GM12878 (cell line): ENCODE measurements around the gene COBLL1. TPM values are rescaled to one million over a fixed set of nuclear protein-coding genes. Genes with fewer than 3 reads are reported as not detected.

Experiments
- ATAC-seq: fragments of 200-7000 bp; cut with Tn5 transposase; 3 replicates; pipeline ENCODE4 v1.9.1; 2020; ENCODE audit warnings: mild to moderate bottlenecking, moderate library complexity
- BruUV-seq: library from RNA; stranded (reverse); fragments of 400-500 nt; replicated peaks from 2 replicates; lab custom pipeline; 2021; lab: Mats Ljungman, UMichigan
- CTCF ChIA-PET: fragments of 300-600 bp; sonication (Branson Sonifier 250); formaldehyde crosslinking; extraction: SDS; loops from one replicate; lab custom pipeline; 2021; ENCODE audit warnings: inconsistent platforms; lab: Yijun Ruan, JAX
- POLR2A ChIA-PET: fragments of 350-600 bp; formaldehyde crosslinking; extraction: SDS; loops from one replicate; lab custom pipeline; 2021; ENCODE audit warnings: inconsistent platforms; lab: Charles Lee
- RAD21 ChIA-PET: fragments of 300-600 bp; sonication (Branson Sonifier 250); formaldehyde crosslinking; loops from one replicate; lab custom pipeline; 2023; ENCODE audit warnings: antibody characterized with exemption; ENCODE audit not compliant: unreplicated experiment; lab: Charles Lee
- SMC1A ChIA-PET: fragments of 300-600 bp; sonication (Branson Sonifier 250); formaldehyde crosslinking; loops from one replicate; lab custom pipeline; 2023; ENCODE audit not compliant: unreplicated experiment, uncharacterized antibody; lab: Charles Lee
- DNase-seq: peaks from one replicate; pipeline ENCODE4 v3.0.0-alpha.2; 2011; ENCODE audit warnings: low read depth, low spot score
- FAIRE-seq: peaks from 3 replicates; lab custom pipeline; 2011; peaks lifted over from hg19 to GRCh38; lab: Jason Lieb, UNC
- H2AFZ ChIP-seq: 2 replicates; pipeline ENCODE4 v1.6.0; 2011; ENCODE audit warnings: low read depth, low read length, control low read depth; ENCODE audit not compliant: control insufficient read depth
- H3K27ac ChIP-seq: 2 replicates; pipeline ENCODE4 v1.5.1; 2011; ENCODE audit warnings: control low read depth; ENCODE audit not compliant: control insufficient read depth, insufficient read depth
- H3K27me3 ChIP-seq, 2 experiments: replicated peaks in 1 of 2; 2 replicates each; pipeline versions ENCODE4 v1.6.0 to v1.6.1; 2011; ENCODE audit warnings: low read length in 1 of 2; ENCODE audit not compliant: control insufficient read depth in 2 of 2, insufficient read depth in 2 of 2
- H3K36me3 ChIP-seq, 2 experiments: 2 replicates each; pipeline ENCODE4 v1.5.1; 2011; ENCODE audit warnings: low read length in 1 of 2; ENCODE audit not compliant: control insufficient read depth in 2 of 2, insufficient read depth in 2 of 2
- H3K4me1 ChIP-seq: 2 replicates; pipeline ENCODE4 v1.6.1; 2011; ENCODE audit warnings: mild to moderate bottlenecking, low read length, moderate library complexity, mixed read lengths; ENCODE audit not compliant: control insufficient read depth, insufficient read depth
- H3K4me2 ChIP-seq: 2 replicates; pipeline ENCODE4 v1.6.0; 2011; ENCODE audit warnings: control low read depth; ENCODE audit not compliant: control insufficient read depth, insufficient read depth
- H3K4me3 ChIP-seq: fragments of 200-600 bp; sonication (generic); 2 replicates; pipeline ENCODE4 v1.5.1; 2016
- H3K79me2 ChIP-seq: 2 replicates; pipeline ENCODE4 v1.6.0; 2011; ENCODE audit warnings: low read length; ENCODE audit not compliant: control insufficient read depth, insufficient read depth
- H3K9ac ChIP-seq: 2 replicates; pipeline ENCODE4 v1.8.0; 2011; ENCODE audit warnings: low read length, control low read depth, mixed read lengths; ENCODE audit not compliant: control insufficient read depth, insufficient read depth
- H3K9me3 ChIP-seq: replicated peaks from 3 replicates; pipeline ENCODE4 v1.5.1; 2011; ENCODE audit warnings: mild to moderate bottlenecking, low read length; ENCODE audit not compliant: control insufficient read depth, insufficient read depth
- H4K20me1 ChIP-seq: 2 replicates; pipeline ENCODE4 v1.6.0; 2011; ENCODE audit not compliant: control insufficient read depth, insufficient read depth
- BACH1 ChIP-seq: fragments of 450-650 bp; IDR thresholded peaks from 2 replicates; pipeline ENCODE4 v1.6.1; 2017; ENCODE audit warnings: mild to moderate bottlenecking, borderline replicate concordance
- BCL11A ChIP-seq: IDR thresholded peaks from 2 replicates; pipeline ENCODE4 v1.6.1; 2011; ENCODE audit warnings: low read depth, low read length
- BMI1 ChIP-seq: fragments of 450-650 bp; IDR thresholded peaks from 2 replicates; pipeline ENCODE4 v1.6.1; 2016; ENCODE audit warnings: mild to moderate bottlenecking, moderate library complexity, borderline replicate concordance
- E4F1 ChIP-seq: fragments of 450-650 bp; IDR thresholded peaks from 2 replicates; pipeline ENCODE4 v1.6.1; 2018; ENCODE audit warnings: borderline replicate concordance, mild to moderate bottlenecking; ENCODE audit not compliant: partially characterized antibody
- EP300 ChIP-seq, 2 experiments: fragments of 150-350 bp in 1 of 2; IDR thresholded peaks; 2 replicates each; pipeline ENCODE4 v1.6.1; 2011 to 2012; ENCODE audit warnings: low read depth in 2 of 2, low read length in 2 of 2, borderline replicate concordance in 1 of 2, improper control_type of control experiment in 1 of 2, inconsistent platforms in 1 of 2; ENCODE audit not compliant: control insufficient read depth in 1 of 2
- EZH2 ChIP-seq: IDR thresholded peaks from 2 replicates; pipeline ENCODE4 v1.6.1; 2012; ENCODE audit warnings: low read depth, mild to moderate bottlenecking, control low read depth, inconsistent platforms, low read length, borderline replicate concordance; ENCODE audit not compliant: control insufficient read depth
- LARP7 ChIP-seq: fragments of 450-650 bp; IDR thresholded peaks from 2 replicates; pipeline ENCODE4 v1.6.1; 2017; ENCODE audit warnings: mild to moderate bottlenecking
- NFYA ChIP-seq: IDR thresholded peaks from 2 replicates; pipeline ENCODE4 v1.6.1; 2011; ENCODE audit warnings: low read depth, mild to moderate bottlenecking, low read length, improper control_type of control experiment, borderline replicate concordance
- NR2F1 ChIP-seq: fragments of 450-650 bp; conservative IDR thresholded peaks from 2 replicates; pipeline ENCODE4 v1.6.1; 2017; ENCODE audit warnings: mild to moderate bottlenecking
- POLR2A ChIP-seq: IDR thresholded peaks from 2 replicates; pipeline ENCODE4 v1.6.1; 2011; ENCODE audit warnings: low read depth, mild to moderate bottlenecking, low read length
- POLR2AphosphoS2 ChIP-seq: IDR thresholded peaks from 2 replicates; pipeline ENCODE4 v1.6.1; 2011; ENCODE audit warnings: low read depth, mild to moderate bottlenecking, low read length, improper control_type of control experiment, moderate library complexity
- POLR2AphosphoS5 ChIP-seq: IDR thresholded peaks from 2 replicates; pipeline ENCODE4 v1.6.1; 2011; ENCODE audit warnings: mild to moderate bottlenecking, low read length, inconsistent platforms
- RFX5 ChIP-seq: IDR thresholded peaks from 2 replicates; pipeline ENCODE4 v1.6.1; 2011; ENCODE audit warnings: low read depth, low read length, improper control_type of control experiment
- SUPT20H ChIP-seq: IDR thresholded peaks from 2 replicates; pipeline ENCODE4 v1.6.1; 2011; ENCODE audit warnings: low read depth, mild to moderate bottlenecking, low read length, moderate library complexity, borderline replicate concordance; ENCODE audit not compliant: control insufficient read depth
- ZBED1 ChIP-seq: IDR thresholded peaks from 2 replicates; pipeline ENCODE4 v1.6.1; 2016; ENCODE audit warnings: borderline replicate concordance
- ZBTB33 ChIP-seq: fragments of 450-650 bp; IDR thresholded peaks from 2 replicates; pipeline ENCODE4 v1.6.1; 2017; ENCODE audit warnings: mild to moderate bottlenecking
- WGBS: methylation state at CpG from one replicate; pipeline ENCODE4 v1.1.6; 2016; ENCODE audit warnings: low lambda C conversion rate; ENCODE audit not compliant: insufficient replicate concordance, insufficient coverage; ENCODE audit errors: missing lambda C conversion rate; 5-methylcytosine and 5-hydroxymethylcytosine counted together
- in situ Hi-C: fragments of 300-500 bp; cut with MboI; formaldehyde crosslinking; loops from 9 replicates; pipeline ENCODE4 v1.14.3; 2018; ENCODE audit warnings: mixed read lengths
- intact Hi-C: fragments of 100-400 bp; cut with micrococcal nuclease; formaldehyde crosslinking; loops from one replicate; pipeline ENCODE4 v1.14.2; 2022; ENCODE audit not compliant: unreplicated experiment
- polyA plus RNA-seq, 11 experiments: library from polyadenylated mRNA; depleted of rRNA in 4 of 11; unstranded in 6 of 11; stranded (reverse) in 5 of 11; fragments of >200 nt; fragmentation: Nextera tagmentation in 4 of 11; fragmentation: Illumina TruSeq in 1 of 11; extraction: Ambion mirVana in 4 of 11; extraction: Trizol in 1 of 11; gene quantifications; 1 replicate in 1 of 11; 2 replicates in 10 of 11; pipeline versions ENCODE4 v1.2.1 to v1.2.3, GENCODE V29; 2011 to 2016; ENCODE audit warnings: inconsistent platforms in 2 of 11, missing spikeins in 2 of 11, low read depth in 1 of 11
- total RNA-seq, 4 experiments: library from RNA; depleted of rRNA in 3 of 4; stranded (reverse); fragments of >200 nt in 3 of 4; fragmentation: Illumina TruSeq in 1 of 4; extraction: Trizol in 1 of 4; gene quantifications; 2 replicates each; pipeline versions ENCODE4 v1.2.1 to v1.2.3, GENCODE V29; 2013 to 2021
- TF ChIP-seq, protein P1 (sequence below): fragments of 450-650 bp; IDR thresholded peaks from 2 replicates; pipeline ENCODE4 v1.6.1; 2016; ENCODE audit warnings: mild to moderate bottlenecking, moderate library complexity, borderline replicate concordance

The COBLL1 gene
- total and polyA plus RNA-seq, 10 of the 15 experiments (the other 5 are each of a cell fraction or from before 2014, with no cell fraction given): 0.46 TPM; not detected in 9

GRCh38 chr2:164692958-164693357 lies 148.7 kb downstream of the COBLL1 start:
- SMC1A ChIA-PET: no interaction called here
- CTCF ChIA-PET: no interaction called here
- no peak for FAIRE-seq

More at GRCh38 chr2:164692958-164693357, 148.7 kb downstream of the COBLL1 start:
- ATAC-seq (no peak), DNase-seq (no peak)
- Histone ChIP-seq H3K36me3 (no peaks in the 10 kb centered on the region), H2AFZ (no peak overlapping the region), H3K27me3 (no peaks in the 10 kb centered on the region), H3K4me1 (no peaks in the 10 kb centered on the region), H3K79me2 (no peaks in the 10 kb centered on the region), H3K9ac (no peak overlapping the region), H4K20me1 (no peaks in the 10 kb centered on the region), H3K4me3 (no peak overlapping the region), H3K9me3 (no peaks in the 10 kb centered on the region), H3K4me2 (no peak overlapping the region), H3K27ac (no peak overlapping the region)
- intact Hi-C loops (no loop called here), in situ Hi-C loops (no loop called here)
- 41% methylated on average over 2 of the region's 2 CpGs for WGBS
- ChIA-PET RAD21 (no interaction called here), POLR2A (no interaction called here)
- no peak for TF ChIP-seq POLR2AphosphoS2
- no peak for TF ChIP-seq POLR2AphosphoS5
- no peak for TF ChIP-seq NR2F1
- no peak for TF ChIP-seq ZBTB33
- TF ChIP-seq SUPT20H: no peak
- TF ChIP-seq RFX5: no peak
- TF ChIP-seq ZBED1: no peak
- TF ChIP-seq BACH1: no peak
- TF ChIP-seq E4F1: no peak
- TF ChIP-seq, protein P1, sequence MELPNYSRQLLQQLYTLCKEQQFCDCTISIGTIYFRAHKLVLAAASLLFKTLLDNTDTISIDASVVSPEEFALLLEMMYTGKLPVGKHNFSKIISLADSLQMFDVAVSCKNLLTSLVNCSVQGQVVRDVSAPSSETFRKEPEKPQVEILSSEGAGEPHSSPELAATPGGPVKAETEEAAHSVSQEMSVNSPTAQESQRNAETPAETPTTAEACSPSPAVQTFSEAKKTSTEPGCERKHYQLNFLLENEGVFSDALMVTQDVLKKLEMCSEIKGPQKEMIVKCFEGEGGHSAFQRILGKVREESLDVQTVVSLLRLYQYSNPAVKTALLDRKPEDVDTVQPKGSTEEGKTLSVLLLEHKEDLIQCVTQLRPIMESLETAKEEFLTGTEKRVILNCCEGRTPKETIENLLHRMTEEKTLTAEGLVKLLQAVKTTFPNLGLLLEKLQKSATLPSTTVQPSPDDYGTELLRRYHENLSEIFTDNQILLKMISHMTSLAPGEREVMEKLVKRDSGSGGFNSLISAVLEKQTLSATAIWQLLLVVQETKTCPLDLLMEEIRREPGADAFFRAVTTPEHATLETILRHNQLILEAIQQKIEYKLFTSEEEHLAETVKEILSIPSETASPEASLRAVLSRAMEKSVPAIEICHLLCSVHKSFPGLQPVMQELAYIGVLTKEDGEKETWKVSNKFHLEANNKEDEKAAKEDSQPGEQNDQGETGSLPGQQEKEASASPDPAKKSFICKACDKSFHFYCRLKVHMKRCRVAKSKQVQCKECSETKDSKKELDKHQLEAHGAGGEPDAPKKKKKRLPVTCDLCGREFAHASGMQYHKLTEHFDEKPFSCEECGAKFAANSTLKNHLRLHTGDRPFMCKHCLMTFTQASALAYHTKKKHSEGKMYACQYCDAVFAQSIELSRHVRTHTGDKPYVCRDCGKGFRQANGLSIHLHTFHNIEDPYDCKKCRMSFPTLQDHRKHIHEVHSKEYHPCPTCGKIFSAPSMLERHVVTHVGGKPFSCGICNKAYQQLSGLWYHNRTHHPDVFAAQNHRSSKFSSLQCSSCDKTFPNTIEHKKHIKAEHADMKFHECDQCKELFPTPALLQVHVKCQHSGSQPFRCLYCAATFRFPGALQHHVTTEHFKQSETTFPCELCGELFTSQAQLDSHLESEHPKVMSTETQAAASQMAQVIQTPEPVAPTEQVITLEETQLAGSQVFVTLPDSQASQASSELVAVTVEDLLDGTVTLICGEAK: no peak
- TF ChIP-seq EP300 (IDR thresholded peaks at IDR 0.05; ENCODE audit: borderline replicate concordance in 1 of 2, control insufficient read depth in 1 of 2, low read depth in 2 of 2, low read length in 2 of 2): no peak
- TF ChIP-seq POLR2A: no peak
- no peak for TF ChIP-seq BCL11A
- TF ChIP-seq NFYA: no peak
- no peak for TF ChIP-seq EZH2
- no peak for TF ChIP-seq BMI1
- TF ChIP-seq LARP7: no peak
- BruUV-seq: no TSS peak
